HG03196 (cell line): ENCODE measurements around the gene GNRH2.
"Not testable (repeated sequence)": the region's sequence is repeated elsewhere in the genome, so short reads cannot be mapped to it uniquely, and the experiment has no call there.

Experiments
- ATAC-seq: cut with Tn5 transposase; IDR thresholded peaks from one replicate; pipeline ENCODE4 v1.9.1; 2021; ENCODE audit not compliant: unreplicated experiment

GNRH2 gene

DNA sequence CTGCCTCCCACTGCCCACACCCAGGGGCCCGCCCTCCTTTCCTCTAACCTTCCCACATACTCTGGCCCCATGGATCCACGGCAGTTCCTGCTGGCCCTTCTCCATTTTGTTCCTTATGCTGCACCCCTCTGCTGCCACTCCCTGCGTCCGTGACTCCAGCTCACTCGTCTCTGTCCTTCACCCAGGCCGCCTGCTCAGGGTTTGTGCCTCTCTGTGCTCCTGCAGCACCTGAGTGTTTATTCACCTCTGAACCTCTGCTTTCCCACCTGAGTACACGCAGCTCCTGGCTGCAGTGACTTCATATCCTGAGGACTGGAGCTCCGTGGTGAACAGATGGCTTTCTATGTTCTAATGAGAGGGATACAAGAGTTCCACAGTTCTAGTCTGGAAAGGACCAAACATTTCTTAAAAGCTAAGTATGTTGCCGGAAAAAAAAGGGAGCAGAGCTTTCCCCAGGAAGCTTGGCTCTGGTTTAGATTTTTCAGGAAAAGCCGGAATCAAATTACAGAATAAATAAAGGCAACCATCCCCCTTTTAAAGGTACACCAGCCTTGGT, 1.5 kb upstream of the GNRH2 start:
- no peak for ATAC-seq

GRCh38 chr20:3042625-3043024, 797 bp upstream of the GNRH2 start:
- no peak for ATAC-seq

- no peak for ATAC-seq
These were observed 1.0 kb downstream of the GNRH2 start for GRCh38 chr20:3044336-3044965.

GRCh38 chr20:3045042-3045815, 1.8 kb downstream of the GNRH2 start:
- ATAC-seq: peak; percentile 33

DNA sequence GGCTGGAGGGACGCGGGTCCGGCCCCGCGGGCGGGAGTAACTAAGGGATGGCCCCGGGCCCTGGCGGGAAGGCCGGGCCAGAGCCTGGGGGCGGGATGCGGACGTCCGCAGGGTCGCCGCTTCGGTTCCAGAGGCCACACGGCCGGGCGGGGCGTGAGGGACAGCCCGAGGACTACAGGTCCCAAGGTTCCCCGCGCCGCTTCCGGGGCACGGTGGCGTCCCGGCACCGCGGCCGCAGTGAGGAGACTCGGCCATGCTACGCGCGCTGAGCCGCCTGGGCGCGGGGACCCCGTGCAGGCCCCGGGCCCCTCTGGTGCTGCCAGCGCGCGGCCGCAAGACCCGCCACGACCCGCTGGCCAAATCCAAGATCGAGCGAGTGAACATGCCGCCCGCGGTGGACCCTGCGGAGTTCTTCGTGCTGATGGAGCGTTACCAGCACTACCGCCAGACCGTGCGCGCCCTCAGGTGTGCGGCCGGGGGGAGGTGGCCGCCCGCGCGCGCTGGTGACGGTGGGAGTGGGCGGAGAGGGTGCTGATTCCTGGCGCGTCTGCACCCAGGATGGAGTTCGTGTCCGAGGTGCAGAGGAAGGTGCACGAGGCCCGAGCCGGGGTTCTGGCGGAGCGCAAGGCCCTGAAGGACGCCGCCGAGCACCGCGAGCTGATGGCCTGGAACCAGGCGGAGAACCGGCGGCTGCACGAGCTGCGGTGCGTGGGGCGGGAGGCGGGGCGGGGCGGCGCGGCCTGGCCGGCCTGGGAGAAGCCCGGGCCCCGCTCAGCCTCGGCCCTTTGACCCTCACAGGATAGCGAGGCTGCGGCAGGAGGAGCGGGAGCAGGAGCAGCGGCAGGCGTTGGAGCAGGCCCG, 2.6 kb downstream of the GNRH2 start, which contains the start of gene MRPS26:
Gene MRPS26, plus strand, starts transcription at position 237 of the 861 bp plus-strand sequence. Its CDS starts 17 bp downstream, at position 254.
- ATAC-seq: peak; percentile 85

- no peak for ATAC-seq
These were observed 3.4 kb downstream of the GNRH2 start for GRCh38 chr20:3046677-3047462.

DNA sequence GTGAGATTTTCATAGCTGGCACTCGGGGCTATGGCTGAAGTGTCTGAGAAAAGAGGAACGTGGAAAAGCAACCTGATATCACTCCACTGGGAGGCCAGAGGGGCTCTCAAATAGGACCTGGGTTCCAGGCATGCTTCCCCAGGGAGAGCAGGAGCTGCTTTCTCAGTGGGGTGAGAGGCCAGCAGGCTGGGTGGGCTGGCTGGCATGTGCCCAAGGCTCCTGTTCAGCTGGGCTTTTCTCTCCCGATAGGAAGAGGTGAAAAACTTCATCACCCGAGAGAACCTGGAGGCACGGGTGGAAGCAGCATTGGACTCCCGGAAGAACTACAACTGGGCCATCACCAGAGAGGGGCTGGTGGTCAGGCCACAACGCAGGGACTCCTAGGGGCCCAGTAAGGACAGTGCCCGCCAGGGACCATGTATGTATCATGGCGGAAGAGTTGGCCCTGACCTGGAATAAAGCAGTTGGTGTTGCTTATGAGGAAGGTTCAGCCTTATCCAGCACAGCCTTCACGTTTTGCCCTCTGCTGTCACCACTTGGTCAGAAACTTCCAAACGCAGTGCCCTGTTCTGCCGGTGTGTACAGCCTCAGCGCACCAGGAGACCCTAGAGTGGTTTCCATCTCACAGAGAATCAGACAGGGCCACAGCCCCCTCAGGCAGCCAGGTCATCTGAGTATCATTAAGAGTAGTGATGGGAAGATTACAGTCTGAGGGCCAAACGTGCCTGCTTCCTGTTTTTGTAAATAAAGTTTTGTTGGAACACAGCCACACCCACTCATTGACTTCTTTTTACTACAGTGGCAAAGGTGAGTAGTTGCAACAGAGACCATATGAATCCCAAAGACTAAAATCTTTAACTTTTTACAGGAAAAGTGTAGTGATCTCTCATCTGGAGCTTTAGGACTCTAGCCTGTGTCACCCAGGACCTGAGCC, 4.3 kb downstream of the GNRH2 start:
- no peak for ATAC-seq

- no peak for ATAC-seq
These were observed 8.1 kb downstream of the GNRH2 start for GRCh38 chr20:3051385-3052019.

- ATAC-seq: no peak
These were observed 16.1 kb downstream of the GNRH2 start for GRCh38 chr20:3059489-3059888.

DNA sequence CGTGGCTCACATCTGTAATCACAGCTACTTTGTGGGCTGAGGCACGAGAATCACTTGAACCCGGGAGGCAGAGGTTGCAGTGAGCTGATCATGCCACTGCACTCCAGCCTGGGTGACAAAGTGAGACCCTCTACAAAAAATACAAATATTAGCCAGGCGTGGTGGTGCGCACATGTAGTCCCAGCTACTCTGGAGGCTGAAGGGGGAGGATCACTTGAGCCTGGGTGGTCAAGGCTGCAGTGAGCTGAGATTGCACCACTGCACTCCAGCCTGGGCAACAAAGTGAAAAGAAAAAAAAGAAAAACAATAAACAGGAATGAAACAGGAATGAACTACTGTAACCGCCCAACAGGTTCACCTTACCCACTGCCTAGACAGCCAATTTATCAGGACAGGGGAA, 20.7 kb downstream of the GNRH2 start:
- ATAC-seq: not testable (repeated sequence)

DNA sequence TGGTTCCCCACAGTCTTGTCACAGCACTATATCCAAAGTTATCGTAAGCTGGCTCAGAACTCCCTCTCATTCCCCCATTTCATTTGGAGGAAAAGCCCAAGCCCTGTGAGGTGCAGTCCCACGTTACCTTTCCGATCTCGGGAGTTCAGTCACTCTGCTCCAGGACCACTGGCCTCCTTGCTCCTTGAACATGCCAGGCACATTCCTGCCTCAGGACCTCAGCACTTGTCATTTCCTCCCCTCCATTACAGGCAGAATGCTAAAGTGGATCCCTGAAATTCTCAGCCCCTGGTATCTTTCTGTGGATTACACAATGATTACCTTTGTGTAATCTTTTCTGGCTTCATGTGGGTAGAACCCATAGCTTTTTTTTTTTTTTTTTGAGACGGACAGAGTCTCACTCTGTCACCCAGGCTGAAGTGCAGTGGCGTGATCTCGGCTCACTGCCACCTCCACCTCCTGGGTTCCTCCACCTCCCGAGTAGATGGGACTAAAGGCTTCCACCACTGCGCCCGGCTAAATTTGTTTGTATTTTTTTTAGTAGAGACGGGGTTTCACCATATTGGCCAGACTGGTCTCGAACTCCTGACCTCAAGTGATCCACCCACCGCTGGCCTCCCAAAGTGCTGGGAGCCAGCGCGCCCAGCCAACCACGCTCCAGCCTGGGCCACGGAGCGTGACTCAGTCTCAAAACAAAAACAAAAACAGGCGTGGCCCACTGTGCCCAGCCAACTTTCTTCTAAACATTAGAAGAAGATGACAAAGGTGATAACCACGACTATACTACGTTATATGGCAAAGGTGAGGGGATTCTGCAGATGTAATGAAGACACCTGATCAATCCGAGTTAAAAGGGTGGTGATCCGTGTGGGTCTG, 24.0 kb downstream of the GNRH2 start:
- no peak for ATAC-seq

DNA sequence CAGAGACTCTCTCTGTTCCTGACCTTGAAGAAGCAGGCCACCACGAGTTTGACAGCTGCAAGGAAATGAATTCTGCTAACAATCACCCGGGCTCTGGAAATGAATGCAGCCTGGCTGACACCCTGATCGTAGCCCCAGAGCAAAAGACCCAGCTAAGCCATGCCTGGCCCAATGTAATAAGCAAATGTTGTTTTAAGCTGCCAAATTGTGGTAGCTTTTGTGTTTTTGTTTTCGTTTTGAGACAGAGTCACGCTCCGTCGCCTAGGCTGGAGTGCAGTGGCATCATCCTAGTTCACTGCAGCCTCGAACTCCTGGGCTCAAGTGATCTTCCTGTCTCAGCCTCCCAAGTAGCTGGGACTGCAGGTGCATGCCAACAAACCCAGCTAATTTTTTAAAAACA, 24.7 kb downstream of the GNRH2 start:
- no peak for ATAC-seq

GRCh38 chr20:3068986-3069900, 25.8 kb downstream of the GNRH2 start:
- no peak for ATAC-seq

DNA sequence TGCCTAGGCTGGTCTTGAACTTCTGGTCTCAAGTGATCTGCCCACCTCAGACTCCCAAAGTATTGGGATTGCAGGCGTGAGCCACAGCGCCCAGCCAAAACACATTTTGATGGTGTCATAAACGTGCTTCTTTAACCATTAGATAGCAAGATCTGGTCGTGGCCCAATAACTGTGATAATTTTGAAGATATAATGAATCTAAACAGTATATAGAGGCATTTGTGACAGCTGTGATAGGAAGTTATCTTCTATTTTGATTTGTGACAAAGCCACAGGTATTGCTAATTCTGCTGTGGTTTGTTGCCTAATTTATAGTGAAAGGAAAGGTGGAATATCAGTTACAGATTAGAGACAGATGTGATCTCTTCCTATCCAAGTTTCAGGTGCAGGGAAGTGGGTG, 27.3 kb downstream of the GNRH2 start:
- no peak for ATAC-seq

DNA sequence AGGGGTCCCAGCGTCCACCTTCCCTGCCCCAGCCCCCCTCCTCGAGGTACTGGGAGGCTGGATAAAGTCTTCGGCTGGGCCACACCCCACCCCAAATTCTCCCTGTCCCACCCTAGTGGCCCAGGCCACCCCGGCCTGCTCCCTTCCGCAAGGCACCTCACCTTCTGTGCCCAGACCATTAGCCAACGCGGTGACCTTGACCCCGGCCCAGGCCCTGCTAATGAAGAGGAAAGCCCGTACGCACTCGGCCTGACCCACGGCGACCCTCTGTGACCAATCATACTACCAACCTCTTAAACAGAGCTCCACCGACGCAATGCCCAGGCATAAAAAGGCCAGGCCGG, 27.8 kb downstream of the GNRH2 start:
- no peak for ATAC-seq

- no peak for ATAC-seq
These were observed 28.4 kb downstream of the GNRH2 start, which contains the start of gene OXT for GRCh38 chr20:3071610-3072529. TSS of gene OXT (plus strand) at chr20:3071620. CDS start at chr20:3071656, 36 bp downstream.
